ENCODE data around the gene DBI. TPM values are rescaled to one million over a fixed set of nuclear protein-coding genes. Genes with fewer than 3 reads are reported as not detected.

DBI gene
- 100 to 1,000 TPM in 5 of 6 donors, 10 to 100 TPM in 1; 60.8 to 250 (median 159) TPM for total RNA-seq

GRCh38 chr2:119366649-119367471 lies at the start of gene DBI, which contains the start of gene C2orf76:
Gene DBI (plus strand): TSS chr2:119366977. CDS start chr2:119367052, 75 bp downstream.
Gene C2orf76 (minus strand): TSS chr2:119366834. CDS start chr2:119339959, 26,875 bp downstream.
- 0% methylated on average over 18 to 60 of the region's 65 CpGs for WGBS, 2 donors
- Histone ChIP-seq H3K9me3 (no peaks in the 10 kb centered on the region), H3K27me3 (no peaks in the 10 kb centered on the region), H3K4me3 (peak within 1 kb of the TSS; percentile 49 to 80 (median 68)), H3K36me3 (peaks cover 17 to 35% (median 30%) of the 10 kb centered on the region in 4 donors), H3K4me1 (peaks cover 19 to 38% (median 27%) of the 10 kb centered on the region in 4 donors), H3K27ac (peak within 1 kb of the TSS; percentile 76 to 93 (median 86))
- DNase-seq (peak; percentile 96 to 99), ATAC-seq (ENCODE audit: low FRiP score in 2 of 2) (peak; percentile 99)
- TF ChIP-seq POLR2AphosphoS5 (IDR thresholded peaks at IDR 0.05) (peak; percentile 98), CTCF (IDR thresholded peaks at IDR 0.05) (peak in 1 of 6 experiments; percentile 3), POLR2A (IDR thresholded peaks at IDR 0.05) (peak in 3 of 4 donors; percentile 76 to 95 (median 94)), EP300 (IDR thresholded peaks at IDR 0.05) (peak in 2 of 4 donors; percentile 54 to 77)

- ATAC-seq (ENCODE audit: low FRiP score in 2 of 2) = no peak
- Histone ChIP-seq H3K27me3 (no peaks in the 10 kb centered on the region), H3K27ac (no peak overlapping the region), H3K36me3 (no peaks in the 10 kb centered on the region), H3K4me1 (no peaks in the 10 kb centered on the region), H3K9me3 (no peaks in the 10 kb centered on the region), H3K4me3 (no peak overlapping the region)
- 93 to 100% methylated on average over 1 of the region's 1 CpG for WGBS, 2 donors
- TF ChIP-seq EP300 (IDR thresholded peaks at IDR 0.05) (no peak), POLR2A (IDR thresholded peaks at IDR 0.05) (no peak), POLR2AphosphoS5 (IDR thresholded peaks at IDR 0.05) (no peak), CTCF (IDR thresholded peaks at IDR 0.05) (no peak)
- no peak for DNase-seq
Observed at GRCh38 chr2:119317554-119317953, 49.2 kb upstream of the DBI start.

- ATAC-seq (ENCODE audit: low FRiP score in 2 of 2) = no peak
- Histone ChIP-seq H3K36me3 (no peaks in the 10 kb centered on the region), H3K27ac (no peak overlapping the region), H3K27me3 (no peaks in the 10 kb centered on the region), H3K9me3 (no peaks in the 10 kb centered on the region), H3K4me1 (no peaks in the 10 kb centered on the region), H3K4me3 (no peak overlapping the region)
- TF ChIP-seq CTCF (IDR thresholded peaks at IDR 0.05) = no peak
- TF ChIP-seq POLR2AphosphoS5 (IDR thresholded peaks at IDR 0.05) = no peak
- no peak for TF ChIP-seq POLR2A (IDR thresholded peaks at IDR 0.05)
- TF ChIP-seq EP300 (IDR thresholded peaks at IDR 0.05) = no peak
- DNase-seq = no peak
- 79 to 88% methylated on average over 7 of the region's 7 CpGs for WGBS, 2 donors
Observed at GRCh38 chr2:119319593-119319992, 47.2 kb upstream of the DBI start.

DNA sequence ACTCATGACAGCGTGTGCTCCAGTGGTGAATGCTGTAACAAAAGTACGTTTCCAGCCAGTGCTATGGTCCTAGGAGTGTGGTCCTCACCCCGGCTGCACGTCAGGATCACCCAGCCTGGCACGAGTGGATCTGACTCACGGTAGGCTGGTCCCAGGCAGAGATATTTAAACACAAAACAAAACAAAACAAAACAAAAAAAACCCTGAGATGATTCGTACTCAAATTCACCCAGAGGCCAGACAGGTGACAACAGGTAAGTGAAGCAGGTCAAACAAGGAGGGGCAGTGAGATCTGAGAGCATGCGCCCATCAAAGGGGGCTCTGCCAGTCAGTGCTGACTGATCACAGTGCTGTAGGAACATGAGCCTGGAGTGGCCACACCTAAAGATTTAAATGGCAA lies 43.3 kb upstream of the DBI start:
- Histone ChIP-seq H3K4me3 (no peak overlapping the region), H3K36me3 (no peaks in the 10 kb centered on the region), H3K4me1 (no peaks in the 10 kb centered on the region), H3K27ac (no peak overlapping the region), H3K27me3 (no peaks in the 10 kb centered on the region), H3K9me3 (no peaks in the 10 kb centered on the region)
- DNase-seq (no peak), ATAC-seq (ENCODE audit: low FRiP score in 2 of 2) (no peak)
- TF ChIP-seq POLR2A (IDR thresholded peaks at IDR 0.05) (no peak), CTCF (IDR thresholded peaks at IDR 0.05) (no peak), POLR2AphosphoS5 (IDR thresholded peaks at IDR 0.05) (no peak), EP300 (IDR thresholded peaks at IDR 0.05) (no peak)
- WGBS, 2 donors = 89 to 92% methylated on average over 8 of the region's 8 CpGs
